Measurements from ENCODE around the gene VCP.

VCP gene

GRCh38 chr9:35079426-35080341 lies 7.3 kb upstream of the VCP start, which contains the start of gene FANCG (continued):
- peak; percentile 28; the same call in 1 of the 2 replicates for TF ChIP-seq ZNF398 (tag by site-specific recombination; IDR thresholded peaks at IDR 0.05)
- TF ChIP-seq ZNF19 (tag by site-specific recombination; IDR thresholded peaks at IDR 0.05; ENCODE audit: low read depth), result no peak
- 0 out of 2 replicates have a peak, but pooled peaks have one; percentile 16 for TF ChIP-seq RBAK (tag by site-specific recombination; IDR thresholded peaks at IDR 0.05)
- TF ChIP-seq ZNF558 (tag by site-specific recombination; IDR thresholded peaks at IDR 0.05), result no peak
- no peak for TF ChIP-seq SETDB1 (IDR thresholded peaks at IDR 0.05; ENCODE audit: insufficient read length, low read length)
- TF ChIP-seq ZNF585B (tag by site-specific recombination; IDR thresholded peaks at IDR 0.05), result no peak
- no peak for TF ChIP-seq TCF7L2 (IDR thresholded peaks at IDR 0.05; ENCODE audit: borderline replicate concordance, low read depth, low read length)
- no peak for TF ChIP-seq ZSCAN16 (tag by site-specific recombination; IDR thresholded peaks at IDR 0.05)
- TF ChIP-seq KLF9 (tag by site-specific recombination; IDR thresholded peaks at IDR 0.05; ENCODE audit: low read depth), result peak; percentile 95
- TF ChIP-seq ZNF133 (tag by site-specific recombination; IDR thresholded peaks at IDR 0.05), result no peak
- TF ChIP-seq, protein P1, sequence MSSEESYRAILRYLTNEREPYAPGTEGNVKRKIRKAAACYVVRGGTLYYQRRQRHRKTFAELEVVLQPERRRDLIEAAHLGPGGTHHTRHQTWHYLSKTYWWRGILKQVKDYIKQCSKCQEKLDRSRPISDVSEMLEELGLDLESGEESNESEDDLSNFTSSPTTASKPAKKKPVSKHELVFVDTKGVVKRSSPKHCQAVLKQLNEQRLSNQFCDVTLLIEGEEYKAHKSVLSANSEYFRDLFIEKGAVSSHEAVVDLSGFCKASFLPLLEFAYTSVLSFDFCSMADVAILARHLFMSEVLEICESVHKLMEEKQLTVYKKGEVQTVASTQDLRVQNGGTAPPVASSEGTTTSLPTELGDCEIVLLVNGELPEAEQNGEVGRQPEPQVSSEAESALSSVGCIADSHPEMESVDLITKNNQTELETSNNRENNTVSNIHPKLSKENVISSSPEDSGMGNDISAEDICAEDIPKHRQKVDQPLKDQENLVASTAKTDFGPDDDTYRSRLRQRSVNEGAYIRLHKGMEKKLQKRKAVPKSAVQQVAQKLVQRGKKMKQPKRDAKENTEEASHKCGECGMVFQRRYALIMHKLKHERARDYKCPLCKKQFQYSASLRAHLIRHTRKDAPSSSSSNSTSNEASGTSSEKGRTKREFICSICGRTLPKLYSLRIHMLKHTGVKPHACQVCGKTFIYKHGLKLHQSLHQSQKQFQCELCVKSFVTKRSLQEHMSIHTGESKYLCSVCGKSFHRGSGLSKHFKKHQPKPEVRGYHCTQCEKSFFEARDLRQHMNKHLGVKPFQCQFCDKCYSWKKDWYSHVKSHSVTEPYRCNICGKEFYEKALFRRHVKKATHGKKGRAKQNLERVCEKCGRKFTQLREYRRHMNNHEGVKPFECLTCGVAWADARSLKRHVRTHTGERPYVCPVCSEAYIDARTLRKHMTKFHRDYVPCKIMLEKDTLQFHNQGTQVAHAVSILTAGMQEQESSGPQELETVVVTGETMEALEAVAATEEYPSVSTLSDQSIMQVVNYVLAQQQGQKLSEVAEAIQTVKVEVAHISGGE (tag by site-specific recombination; conservative IDR thresholded peaks at IDR 0.05; ENCODE audit: low read depth), result peak; percentile 92
- TF ChIP-seq, protein P2, sequence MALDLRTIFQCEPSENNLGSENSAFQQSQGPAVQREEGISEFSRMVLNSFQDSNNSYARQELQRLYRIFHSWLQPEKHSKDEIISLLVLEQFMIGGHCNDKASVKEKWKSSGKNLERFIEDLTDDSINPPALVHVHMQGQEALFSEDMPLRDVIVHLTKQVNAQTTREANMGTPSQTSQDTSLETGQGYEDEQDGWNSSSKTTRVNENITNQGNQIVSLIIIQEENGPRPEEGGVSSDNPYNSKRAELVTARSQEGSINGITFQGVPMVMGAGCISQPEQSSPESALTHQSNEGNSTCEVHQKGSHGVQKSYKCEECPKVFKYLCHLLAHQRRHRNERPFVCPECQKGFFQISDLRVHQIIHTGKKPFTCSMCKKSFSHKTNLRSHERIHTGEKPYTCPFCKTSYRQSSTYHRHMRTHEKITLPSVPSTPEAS (tag by site-specific recombination; IDR thresholded peaks at IDR 0.05), result no peak
- TF ChIP-seq ZNF341 (tag by site-specific recombination; IDR thresholded peaks at IDR 0.05; ENCODE audit: low read depth), result peak; percentile 86
- TF ChIP-seq REST (tag by site-specific recombination; IDR thresholded peaks at IDR 0.05), result no peak
- TF ChIP-seq ZEB2 (tag by site-specific recombination; IDR thresholded peaks at IDR 0.05), result peak; percentile 99
- peak; percentile 44 for TF ChIP-seq ZNF366 (tag by site-specific recombination; conservative IDR thresholded peaks at IDR 0.05)
- TF ChIP-seq KLF1 (tag by site-specific recombination; IDR thresholded peaks at IDR 0.05), result peak; percentile 48
- TF ChIP-seq ZNF292 (tag by site-specific recombination; IDR thresholded peaks at IDR 0.05; ENCODE audit: borderline replicate concordance, low read depth), result no peak
- 0 out of 2 replicates have a peak, but pooled peaks have one; percentile 26 for TF ChIP-seq ZFP69B (tag by site-specific recombination; IDR thresholded peaks at IDR 0.05)
- peak; percentile 96 for TF ChIP-seq KLF10 (tag by site-specific recombination; IDR thresholded peaks at IDR 0.05)
- TF ChIP-seq ZNF350 (tag by site-specific recombination; IDR thresholded peaks at IDR 0.05), result no peak
- no peak for TF ChIP-seq SCRT1 (tag by site-specific recombination; IDR thresholded peaks at IDR 0.05; ENCODE audit: borderline replicate concordance)
- TF ChIP-seq ZNF677 (tag by site-specific recombination; IDR thresholded peaks at IDR 0.05), result no peak
- no peak for TF ChIP-seq ZNF184 (tag by site-specific recombination; IDR thresholded peaks at IDR 0.05)
- no peak for TF ChIP-seq ZNF112 (tag by site-specific recombination; IDR thresholded peaks at IDR 0.05)
- TF ChIP-seq ZBTB8A (tag by site-specific recombination; IDR thresholded peaks at IDR 0.05), result peak; percentile 51; the same call in 1 of the 2 replicates
- TF ChIP-seq ZNF2 (tag by site-specific recombination; IDR thresholded peaks at IDR 0.05), result 0 out of 2 replicates have a peak, but pooled peaks have one; percentile 36
